ENCODE measurements around the gene TMEM239.

TMEM239 gene

DNA sequence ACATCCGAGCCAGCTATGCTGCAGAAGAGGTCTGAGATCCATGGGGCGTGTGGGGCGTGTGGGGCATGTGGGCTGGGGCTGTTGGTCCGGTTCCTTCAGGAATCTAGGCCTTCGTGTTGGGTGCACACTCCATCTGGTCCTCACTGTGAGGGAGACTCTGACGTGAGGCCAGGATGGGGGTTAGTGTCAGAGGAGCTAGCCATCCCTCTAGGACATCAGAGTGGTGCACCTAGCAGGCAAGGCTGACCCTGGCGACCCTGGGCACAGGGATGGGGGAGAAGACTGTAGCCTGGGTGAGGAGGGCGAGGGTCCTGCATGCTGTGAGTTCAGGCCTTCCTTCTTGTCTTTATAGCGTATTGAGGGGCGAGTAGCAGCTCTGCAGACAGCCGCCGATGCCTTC is 48.5 kb downstream of the TMEM239 start:
- Histone ChIP-seq H3K4me1 (no peaks in the 10 kb centered on the region), H3K27me3 (no peaks in the 10 kb centered on the region), H3K36me3 (no peaks in the 10 kb centered on the region), H3K9me3 (no peaks in the 10 kb centered on the region), H3K4me3 (ENCODE audit: low read depth, low read length) (no peak overlapping the region)
- TF ChIP-seq, protein P1, sequence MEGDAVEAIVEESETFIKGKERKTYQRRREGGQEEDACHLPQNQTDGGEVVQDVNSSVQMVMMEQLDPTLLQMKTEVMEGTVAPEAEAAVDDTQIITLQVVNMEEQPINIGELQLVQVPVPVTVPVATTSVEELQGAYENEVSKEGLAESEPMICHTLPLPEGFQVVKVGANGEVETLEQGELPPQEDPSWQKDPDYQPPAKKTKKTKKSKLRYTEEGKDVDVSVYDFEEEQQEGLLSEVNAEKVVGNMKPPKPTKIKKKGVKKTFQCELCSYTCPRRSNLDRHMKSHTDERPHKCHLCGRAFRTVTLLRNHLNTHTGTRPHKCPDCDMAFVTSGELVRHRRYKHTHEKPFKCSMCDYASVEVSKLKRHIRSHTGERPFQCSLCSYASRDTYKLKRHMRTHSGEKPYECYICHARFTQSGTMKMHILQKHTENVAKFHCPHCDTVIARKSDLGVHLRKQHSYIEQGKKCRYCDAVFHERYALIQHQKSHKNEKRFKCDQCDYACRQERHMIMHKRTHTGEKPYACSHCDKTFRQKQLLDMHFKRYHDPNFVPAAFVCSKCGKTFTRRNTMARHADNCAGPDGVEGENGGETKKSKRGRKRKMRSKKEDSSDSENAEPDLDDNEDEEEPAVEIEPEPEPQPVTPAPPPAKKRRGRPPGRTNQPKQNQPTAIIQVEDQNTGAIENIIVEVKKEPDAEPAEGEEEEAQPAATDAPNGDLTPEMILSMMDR (IDR thresholded peaks at IDR 0.05; ENCODE audit: low read depth, low read length), result no peak
- no peak for DNase-seq

DNA sequence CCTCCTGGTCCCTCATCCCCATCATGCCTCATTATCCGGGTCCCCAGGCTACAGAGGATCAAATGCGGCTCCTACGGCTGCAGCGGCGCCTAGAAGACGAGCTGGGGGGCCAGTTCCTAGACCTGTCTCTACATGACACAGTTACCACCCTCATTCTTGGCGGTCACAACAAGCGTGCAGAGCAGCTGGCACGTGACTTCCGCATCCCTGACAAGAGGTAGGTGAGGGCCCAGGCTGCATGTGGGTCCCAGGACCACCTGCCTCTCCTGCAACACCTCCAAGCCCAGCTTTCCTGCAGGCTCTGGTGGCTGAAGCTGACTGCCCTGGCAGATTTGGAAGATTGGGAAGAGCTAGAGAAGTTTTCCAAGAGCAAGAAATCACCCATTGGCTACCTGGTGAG is 48.9 kb downstream of the TMEM239 start:
- no peak for DNase-seq
- Histone ChIP-seq H3K36me3 (no peaks in the 10 kb centered on the region), H3K4me1 (no peaks in the 10 kb centered on the region), H3K27me3 (no peaks in the 10 kb centered on the region), H3K4me3 (ENCODE audit: low read depth, low read length) (no peak overlapping the region), H3K9me3 (no peaks in the 10 kb centered on the region)
- TF ChIP-seq, protein P1 (IDR thresholded peaks at IDR 0.05; ENCODE audit: low read depth, low read length), result no peak

DNA sequence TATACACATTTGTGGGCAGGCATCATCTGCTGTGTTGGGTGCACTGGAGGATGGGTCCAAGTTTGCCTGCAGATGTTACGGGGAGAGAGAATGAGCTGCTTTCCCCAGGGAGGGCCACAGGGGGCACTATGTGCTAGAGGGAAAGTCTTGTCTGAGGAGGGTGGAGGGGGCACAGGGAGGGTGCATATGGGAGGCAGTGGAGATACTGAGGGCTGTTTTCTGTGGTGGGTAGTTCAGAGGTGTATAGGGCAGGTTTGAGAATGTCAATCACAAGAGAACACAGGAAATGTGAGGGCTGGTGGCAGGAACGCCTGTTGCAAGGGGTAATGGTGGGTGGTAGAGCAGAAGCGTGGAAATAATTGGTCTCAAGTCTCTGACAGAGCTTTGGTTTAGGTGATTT is 49.5 kb downstream of the TMEM239 start:
- Histone ChIP-seq H3K4me3 (ENCODE audit: low read depth, low read length) (no peak overlapping the region), H3K9me3 (no peaks in the 10 kb centered on the region), H3K36me3 (no peaks in the 10 kb centered on the region), H3K27me3 (no peaks in the 10 kb centered on the region), H3K4me1 (no peaks in the 10 kb centered on the region)
- no peak for DNase-seq
- TF ChIP-seq, protein P1 (IDR thresholded peaks at IDR 0.05; ENCODE audit: low read depth, low read length), result no peak

DNA sequence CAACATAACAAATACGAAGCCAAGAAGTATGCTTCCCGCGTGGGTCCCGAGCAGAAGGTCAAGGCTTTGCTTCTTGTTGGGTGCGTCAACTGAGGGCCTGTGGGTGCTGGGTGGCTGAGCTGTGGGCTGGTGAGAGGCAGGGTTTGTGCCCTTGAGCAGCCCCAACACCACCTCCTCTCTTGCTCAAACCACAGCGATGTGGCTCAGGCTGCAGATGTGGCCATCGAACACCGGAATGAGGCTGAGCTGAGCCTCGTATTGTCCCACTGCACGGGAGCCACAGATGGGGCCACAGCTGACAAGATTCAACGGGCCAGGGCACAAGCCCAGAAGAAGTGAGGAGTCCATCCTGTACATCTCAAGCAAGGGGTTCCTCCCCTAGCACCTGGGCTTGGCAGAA is 50.1 kb downstream of the TMEM239 start:
- H3K27me3 ChIP-seq, result no peaks in the 10 kb centered on the region
- H3K4me1 ChIP-seq, result no peaks in the 10 kb centered on the region
- TF ChIP-seq, protein P1 (IDR thresholded peaks at IDR 0.05; ENCODE audit: low read depth, low read length), result no peak
- H3K36me3 ChIP-seq, result no peaks in the 10 kb centered on the region
- no peak overlapping the region for H3K4me3 ChIP-seq (ENCODE audit: low read depth, low read length)
- DNase-seq, result no peak
- H3K9me3 ChIP-seq, result no peaks in the 10 kb centered on the region

DNA sequence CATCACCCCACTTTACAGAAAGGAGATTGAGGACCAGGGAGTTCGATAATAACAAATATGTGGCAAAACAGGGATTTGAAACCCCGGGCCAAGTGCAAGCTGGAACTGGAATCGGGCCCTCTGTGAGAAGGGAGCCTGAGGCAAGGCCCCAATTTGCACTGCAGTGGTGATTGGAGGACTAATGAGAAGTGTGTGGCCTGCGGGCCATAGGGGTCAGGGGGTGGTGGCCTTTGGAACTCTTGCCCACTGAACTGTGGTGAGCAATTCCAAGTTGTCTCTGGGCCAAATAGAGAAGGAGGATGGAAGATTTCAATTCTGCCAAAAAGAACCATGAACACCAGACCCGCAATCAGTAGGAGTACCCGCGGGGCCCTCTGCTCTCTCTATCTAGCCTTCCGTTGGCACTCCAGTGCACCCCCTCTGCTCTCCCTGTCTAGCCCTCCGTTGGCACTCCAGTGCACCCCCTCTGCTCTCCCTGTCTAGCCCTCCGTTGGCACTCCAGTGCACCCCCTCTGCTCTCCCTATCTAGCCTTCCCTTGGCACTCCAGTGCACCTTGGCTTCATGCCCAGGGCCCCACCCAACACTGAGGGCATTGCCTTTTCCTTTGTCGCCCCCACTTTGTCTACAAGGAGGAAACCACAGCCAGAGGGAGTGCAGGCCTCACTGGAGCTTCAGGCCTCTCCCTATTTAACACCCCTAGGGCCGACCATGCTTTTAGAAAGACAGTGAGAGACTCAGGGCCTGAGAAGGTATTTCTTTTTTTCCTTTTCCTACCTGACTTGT is 51.1 kb downstream of the TMEM239 start:
- TF ChIP-seq, protein P1 (IDR thresholded peaks at IDR 0.05; ENCODE audit: low read depth, low read length), result no peak
- no peak for DNase-seq
- Histone ChIP-seq H3K9me3 (no peaks in the 10 kb centered on the region), H3K27me3 (no peaks in the 10 kb centered on the region), H3K36me3 (no peaks in the 10 kb centered on the region), H3K4me3 (ENCODE audit: low read depth, low read length) (no peak overlapping the region), H3K4me1 (no peaks in the 10 kb centered on the region)
